GM06990 (cell line): ENCODE measurements around the gene NT5C3B.
"Not testable (repeated sequence)": the region's sequence is repeated elsewhere in the genome, so short reads cannot be mapped to it uniquely, and the experiment has no call there.

ENCODE experiments used
- DNase-seq: peaks from one replicate; pipeline ENCODE4 v3.0.0-alpha.2; 2011; ENCODE audit not compliant: insufficient read length; ENCODE audit errors: extremely low read depth
- H3K27me3 ChIP-seq: replicated peaks from 2 replicates; pipeline ENCODE4 v1.6.0; 2011; ENCODE audit warnings: low read length; ENCODE audit not compliant: control insufficient read depth, insufficient read depth
- H3K36me3 ChIP-seq: 2 replicates; pipeline ENCODE4 v1.5.1; 2011; ENCODE audit warnings: low read length; ENCODE audit not compliant: control insufficient read depth, insufficient read depth
- H3K4me3 ChIP-seq: replicated peaks from 2 replicates; pipeline ENCODE4 v1.5.1; 2011; ENCODE audit warnings: low read depth, mild to moderate bottlenecking, control low read depth, low read length
- TF ChIP-seq, protein P1 (sequence below): IDR thresholded peaks from 2 replicates; pipeline ENCODE4 v1.5.1; 2011; ENCODE audit warnings: low read length, control low read depth, mild to moderate bottlenecking, inconsistent platforms; ENCODE audit not compliant: insufficient read depth, poor library complexity, severe bottlenecking

The NT5C3B gene

DNA sequence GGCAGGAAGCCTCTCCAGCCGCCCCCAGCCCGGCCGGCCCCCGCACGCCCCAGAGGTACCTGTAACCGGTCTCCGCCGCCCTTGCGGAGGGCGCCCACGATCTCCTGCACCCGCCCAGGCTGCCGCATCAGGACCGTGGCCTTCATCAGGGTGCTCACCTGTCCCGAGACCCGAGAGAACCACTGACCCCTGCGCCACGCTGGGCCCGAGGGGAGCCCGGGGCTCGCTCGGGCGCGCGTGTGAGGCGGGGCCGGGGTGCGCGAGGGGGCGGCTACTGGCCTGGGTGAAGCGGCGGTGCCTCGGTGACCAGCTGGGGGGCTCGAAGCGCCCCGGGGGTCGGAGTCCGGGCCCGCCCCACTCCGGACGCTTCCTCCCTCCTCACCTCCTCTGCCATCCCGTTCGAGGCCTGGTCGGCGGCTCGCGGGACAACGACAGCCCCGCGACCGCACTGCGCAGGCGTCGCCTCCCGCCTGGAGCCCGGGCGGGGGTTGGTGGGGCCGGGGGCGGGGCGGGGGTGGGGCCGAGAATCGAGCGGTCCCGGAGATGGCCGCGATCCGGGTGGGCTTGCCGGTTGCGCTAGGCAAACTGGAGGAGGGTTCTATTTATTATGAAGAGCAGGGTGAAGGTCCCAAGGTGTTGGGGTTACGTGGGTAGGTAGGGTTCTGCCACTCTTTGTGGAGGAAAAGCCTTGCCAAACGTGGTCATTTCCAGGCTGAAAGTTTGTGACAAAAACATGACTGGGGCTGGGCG, at the start of gene NT5C3B:
TSS of gene NT5C3B (minus strand) at position 433 of the 750 bp plus-strand sequence. CDS start at position 394, 39 bp downstream.
- Histone ChIP-seq H3K4me3 (peak within 1 kb of the TSS; percentile 83), H3K36me3 (no peaks in the 10 kb centered on the region; the same call in 1 of the 2 replicates), H3K27me3 (no peaks in the 10 kb centered on the region)
- peak; percentile 65 for DNase-seq
- TF ChIP-seq, protein P1, sequence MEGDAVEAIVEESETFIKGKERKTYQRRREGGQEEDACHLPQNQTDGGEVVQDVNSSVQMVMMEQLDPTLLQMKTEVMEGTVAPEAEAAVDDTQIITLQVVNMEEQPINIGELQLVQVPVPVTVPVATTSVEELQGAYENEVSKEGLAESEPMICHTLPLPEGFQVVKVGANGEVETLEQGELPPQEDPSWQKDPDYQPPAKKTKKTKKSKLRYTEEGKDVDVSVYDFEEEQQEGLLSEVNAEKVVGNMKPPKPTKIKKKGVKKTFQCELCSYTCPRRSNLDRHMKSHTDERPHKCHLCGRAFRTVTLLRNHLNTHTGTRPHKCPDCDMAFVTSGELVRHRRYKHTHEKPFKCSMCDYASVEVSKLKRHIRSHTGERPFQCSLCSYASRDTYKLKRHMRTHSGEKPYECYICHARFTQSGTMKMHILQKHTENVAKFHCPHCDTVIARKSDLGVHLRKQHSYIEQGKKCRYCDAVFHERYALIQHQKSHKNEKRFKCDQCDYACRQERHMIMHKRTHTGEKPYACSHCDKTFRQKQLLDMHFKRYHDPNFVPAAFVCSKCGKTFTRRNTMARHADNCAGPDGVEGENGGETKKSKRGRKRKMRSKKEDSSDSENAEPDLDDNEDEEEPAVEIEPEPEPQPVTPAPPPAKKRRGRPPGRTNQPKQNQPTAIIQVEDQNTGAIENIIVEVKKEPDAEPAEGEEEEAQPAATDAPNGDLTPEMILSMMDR: no peak

DNA sequence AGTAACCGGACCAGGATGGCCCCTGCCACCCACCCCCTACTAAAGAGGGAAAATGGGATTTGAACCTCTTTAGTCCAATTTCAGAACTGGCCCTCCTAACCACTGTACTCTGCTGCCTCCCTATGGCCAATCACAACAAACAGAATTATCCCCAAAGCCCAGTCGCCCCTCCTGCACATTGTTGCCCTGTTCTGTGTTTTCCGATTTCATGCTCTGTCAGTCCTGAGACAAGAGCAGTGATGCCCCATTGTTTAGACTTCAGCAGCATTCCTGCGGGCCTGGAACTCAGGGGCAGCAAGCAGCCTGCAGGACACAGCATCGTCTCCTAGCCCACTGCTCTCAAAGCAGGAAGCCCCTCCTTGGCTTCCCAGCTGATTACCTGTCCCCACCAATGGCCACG, 49.7 kb upstream of the NT5C3B start:
- TF ChIP-seq, protein P1: peak; percentile 25
- peaks cover 33% of the 10 kb centered on the region for H3K36me3 ChIP-seq
- no peak for DNase-seq
- H3K4me3 ChIP-seq: no peak overlapping the region
- H3K27me3 ChIP-seq: no peaks in the 10 kb centered on the region

DNA sequence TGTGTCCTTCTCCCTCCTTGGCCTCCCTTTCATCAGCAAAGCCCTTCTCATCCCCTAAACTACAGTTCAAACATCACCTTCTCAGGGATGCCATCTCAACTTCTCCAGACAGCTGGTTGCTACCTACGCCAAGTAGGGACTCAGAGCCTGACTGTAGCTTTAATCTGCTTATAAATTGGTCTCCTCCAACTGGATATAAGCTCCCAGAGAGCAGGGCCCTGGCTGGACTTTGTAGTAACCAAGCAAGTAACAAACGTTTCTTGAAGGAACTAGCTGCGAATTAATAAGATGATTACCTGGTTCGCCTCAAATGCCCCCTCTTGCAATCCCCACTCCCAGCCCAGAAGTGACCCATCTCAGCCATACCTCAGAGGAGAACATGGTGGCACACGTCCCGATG, 46.7 kb upstream of the NT5C3B start:
- Histone ChIP-seq H3K36me3 (peaks cover 36% of the 10 kb centered on the region), H3K27me3 (no peaks in the 10 kb centered on the region), H3K4me3 (no peak overlapping the region)
- TF ChIP-seq, protein P1: no peak
- DNase-seq: no peak

DNA sequence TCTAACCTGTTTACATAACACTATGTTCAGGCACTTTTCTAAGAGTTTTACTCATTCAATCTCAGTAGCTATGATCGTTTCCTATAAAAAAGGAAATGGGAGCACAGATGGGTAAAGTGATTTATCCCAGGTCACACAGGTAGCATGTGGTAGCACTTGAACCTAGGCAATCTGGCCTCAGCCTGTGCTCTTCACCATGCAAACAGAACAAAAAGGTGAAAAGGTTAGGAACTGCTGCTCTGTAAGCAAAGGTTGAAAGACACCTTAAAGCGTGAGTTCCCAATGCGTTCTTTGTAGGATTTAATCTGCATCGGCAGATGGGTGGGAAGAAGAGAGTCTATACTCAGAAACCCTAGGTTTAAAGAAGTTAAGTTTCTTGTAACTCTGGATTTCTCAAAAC, 44.1 kb upstream of the NT5C3B start:
- Histone ChIP-seq H3K27me3 (no peaks in the 10 kb centered on the region), H3K4me3 (no peak overlapping the region), H3K36me3 (peaks cover 21% of the 10 kb centered on the region)
- TF ChIP-seq, protein P1: no peak
- DNase-seq: no peak

DNA sequence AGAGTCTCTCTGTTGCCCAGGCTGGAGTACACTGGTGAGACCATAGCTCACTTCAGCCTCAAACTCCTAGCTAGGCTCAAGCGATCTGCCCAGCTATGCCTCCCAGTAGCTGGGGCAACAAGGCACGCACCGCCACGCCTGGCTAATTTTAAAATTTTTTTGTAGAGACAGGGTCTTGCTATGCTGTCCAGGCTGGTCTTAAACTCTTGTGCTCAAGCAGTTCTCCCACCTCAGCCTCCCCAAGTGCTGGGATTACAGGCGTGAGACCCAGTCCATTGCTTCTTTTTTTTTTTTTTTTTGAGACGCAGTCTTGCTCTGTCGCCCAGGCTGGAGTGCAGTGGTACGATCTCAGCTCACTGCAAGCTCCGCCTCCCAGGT, 38.2 kb upstream of the NT5C3B start:
- not testable (repeated sequence) for DNase-seq, H3K4me3 ChIP-seq, H3K27me3 ChIP-seq
- peaks cover 20% of the 10 kb centered on the region for H3K36me3 ChIP-seq

DNA sequence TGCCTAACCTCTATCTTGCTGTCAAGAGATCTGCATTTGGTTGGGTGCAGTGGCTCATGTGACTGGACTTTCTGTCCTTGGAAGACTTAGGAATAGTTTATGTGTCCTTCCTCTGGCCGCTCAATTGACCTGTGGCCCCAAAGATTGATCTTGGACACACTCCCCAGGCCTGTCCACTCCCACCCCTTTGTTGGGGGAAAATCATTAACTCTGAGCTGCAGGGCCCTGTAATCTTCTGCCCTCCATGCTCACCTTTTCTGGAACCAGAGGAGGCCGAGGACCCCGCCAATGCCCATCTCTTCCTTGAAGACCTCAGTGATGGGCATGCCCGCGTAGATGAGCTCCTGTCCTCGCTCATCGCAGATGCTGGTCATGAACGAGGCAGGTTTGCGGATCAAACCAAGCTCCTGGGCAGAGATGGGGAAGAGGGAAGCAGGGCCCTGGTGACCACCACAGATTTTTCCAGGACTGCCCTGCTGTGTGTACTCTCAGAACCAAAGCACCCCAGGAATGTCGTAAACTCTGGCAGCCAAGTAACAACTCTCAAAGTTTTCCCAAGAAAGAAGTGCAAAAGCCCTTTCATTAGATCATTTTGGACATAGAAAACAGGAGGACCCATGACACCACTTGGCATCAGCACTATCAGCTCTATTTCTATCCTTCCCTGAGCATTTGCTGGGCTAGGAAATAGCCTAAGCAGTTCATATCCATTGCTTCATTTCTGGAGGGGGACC, 37.7 kb upstream of the NT5C3B start:
- Histone ChIP-seq H3K36me3 (peaks cover 18% of the 10 kb centered on the region), H3K4me3 (no peak overlapping the region), H3K27me3 (no peaks in the 10 kb centered on the region)
- no peak for DNase-seq
- TF ChIP-seq, protein P1: no peak
